ENCODE results near the gene ACADM. TPM values are rescaled to one million over a fixed set of nuclear protein-coding genes. Genes with fewer than 3 reads are reported as not detected.

ACADM gene
- polyA plus RNA-seq, 1 experiment = 17.0 TPM

DNA sequence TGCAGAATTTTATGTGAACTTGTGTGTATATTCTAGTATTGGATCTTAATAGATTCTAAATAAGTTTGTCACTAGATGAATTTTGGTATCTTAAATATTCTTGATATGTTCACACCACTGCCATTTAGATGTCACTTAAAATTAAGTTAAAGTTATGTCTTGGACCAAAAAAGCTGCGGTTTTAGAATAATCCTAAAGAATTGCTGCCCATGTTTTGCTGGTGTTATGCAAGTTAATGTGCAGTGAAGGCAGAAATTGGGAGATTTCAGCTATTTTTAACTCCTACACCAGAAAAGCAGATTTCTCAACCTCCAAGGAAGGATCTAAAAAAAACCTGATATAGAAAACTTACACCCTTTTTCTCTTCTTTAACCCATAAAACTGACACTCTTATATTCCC, 757 bp downstream of the ACADM start:
- POLR2A ChIA-PET = no interaction called here
- Histone ChIP-seq H3K36me3 (ENCODE audit: control insufficient read depth, insufficient read depth, low read length) (no peaks in the 10 kb centered on the region), H3K27me3 (ENCODE audit: control insufficient read depth, insufficient read depth, low read length) (no peaks in the 10 kb centered on the region), H3K4me3 (ENCODE audit: low read depth, low read length) (peak overlapping the region; percentile 66)
- CTCF ChIA-PET = interaction anchor here (0.6 to 1.2 kb wide), 2 partner anchors 43 to 1620 kb away, joined by 3 read pairs; no protein-coding TSS in a partner anchor
- TF ChIP-seq, protein P1, sequence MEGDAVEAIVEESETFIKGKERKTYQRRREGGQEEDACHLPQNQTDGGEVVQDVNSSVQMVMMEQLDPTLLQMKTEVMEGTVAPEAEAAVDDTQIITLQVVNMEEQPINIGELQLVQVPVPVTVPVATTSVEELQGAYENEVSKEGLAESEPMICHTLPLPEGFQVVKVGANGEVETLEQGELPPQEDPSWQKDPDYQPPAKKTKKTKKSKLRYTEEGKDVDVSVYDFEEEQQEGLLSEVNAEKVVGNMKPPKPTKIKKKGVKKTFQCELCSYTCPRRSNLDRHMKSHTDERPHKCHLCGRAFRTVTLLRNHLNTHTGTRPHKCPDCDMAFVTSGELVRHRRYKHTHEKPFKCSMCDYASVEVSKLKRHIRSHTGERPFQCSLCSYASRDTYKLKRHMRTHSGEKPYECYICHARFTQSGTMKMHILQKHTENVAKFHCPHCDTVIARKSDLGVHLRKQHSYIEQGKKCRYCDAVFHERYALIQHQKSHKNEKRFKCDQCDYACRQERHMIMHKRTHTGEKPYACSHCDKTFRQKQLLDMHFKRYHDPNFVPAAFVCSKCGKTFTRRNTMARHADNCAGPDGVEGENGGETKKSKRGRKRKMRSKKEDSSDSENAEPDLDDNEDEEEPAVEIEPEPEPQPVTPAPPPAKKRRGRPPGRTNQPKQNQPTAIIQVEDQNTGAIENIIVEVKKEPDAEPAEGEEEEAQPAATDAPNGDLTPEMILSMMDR (IDR thresholded peaks at IDR 0.05; ENCODE audit: insufficient read depth, low read depth, low read length) = no peak
- DNase-seq (ENCODE audit: low read depth) = no peak

DNA sequence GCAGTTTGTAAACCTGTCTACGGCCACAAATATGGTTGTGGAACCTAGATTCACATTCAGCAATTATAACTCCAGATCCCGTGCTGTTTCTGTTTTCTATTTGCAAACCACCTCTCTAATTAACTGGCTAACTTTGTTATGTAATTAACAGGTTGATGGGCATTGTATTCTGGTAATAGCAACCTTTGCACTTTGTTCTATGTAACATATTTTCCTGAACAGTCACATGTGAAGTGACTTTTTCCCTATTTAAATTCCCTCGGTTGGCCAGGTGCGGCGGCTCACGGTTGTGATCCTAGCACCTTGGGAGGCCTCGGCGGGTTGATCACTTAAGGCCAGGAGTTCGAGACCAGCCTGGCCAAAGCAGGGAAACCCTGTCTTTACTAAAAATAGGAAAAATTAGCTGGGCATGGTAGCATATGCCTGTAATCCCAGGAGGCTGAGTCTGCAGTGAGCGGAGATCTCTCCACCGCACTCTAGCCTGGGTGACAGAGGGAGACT, 1.4 kb downstream of the ACADM start:
- Histone ChIP-seq H3K36me3 (ENCODE audit: control insufficient read depth, insufficient read depth, low read length) (no peaks in the 10 kb centered on the region), H3K27me3 (ENCODE audit: control insufficient read depth, insufficient read depth, low read length) (no peaks in the 10 kb centered on the region), H3K4me3 (ENCODE audit: low read depth, low read length) (peak overlapping the region; percentile 66)
- ChIA-PET CTCF (interaction anchor here (1.2 kb wide), 1 partner anchor 42 kb away, joined by 3 read pairs; no protein-coding TSS in a partner anchor), POLR2A (no interaction called here)
- TF ChIP-seq, protein P1 (IDR thresholded peaks at IDR 0.05; ENCODE audit: insufficient read depth, low read depth, low read length) = no peak
- DNase-seq (ENCODE audit: low read depth) = no peak

DNA sequence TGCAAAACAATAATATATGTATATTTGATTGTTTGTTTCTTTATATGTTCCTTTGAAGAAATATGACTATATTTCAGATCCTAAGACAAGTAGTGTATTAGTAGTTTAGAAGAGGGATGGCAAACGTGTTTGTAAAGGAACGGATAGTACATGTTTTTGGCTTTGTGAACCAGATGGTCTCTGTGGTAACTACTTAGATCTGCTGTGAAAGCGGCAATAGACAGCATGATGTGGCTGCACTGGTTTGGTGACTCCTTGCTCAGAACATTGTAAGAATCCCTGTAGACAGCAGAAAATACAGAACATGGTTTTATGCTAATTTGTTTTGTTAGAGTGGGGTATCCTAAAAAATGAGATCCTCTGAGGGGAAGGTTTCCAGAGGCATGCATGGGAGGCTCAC, 3.1 kb downstream of the ACADM start:
- CTCF ChIA-PET = interaction anchor here (1.7 kb wide), 1 partner anchor 23 kb away, joined by 3 read pairs; no protein-coding TSS in a partner anchor
- TF ChIP-seq, protein P1 (IDR thresholded peaks at IDR 0.05; ENCODE audit: insufficient read depth, low read depth, low read length) = no peak
- no peak overlapping the region for H3K4me3 ChIP-seq (ENCODE audit: low read depth, low read length)
- H3K27me3 ChIP-seq (ENCODE audit: control insufficient read depth, insufficient read depth, low read length) = no peaks in the 10 kb centered on the region
- DNase-seq (ENCODE audit: low read depth) = no peak
- POLR2A ChIA-PET = no interaction called here
- H3K36me3 ChIP-seq (ENCODE audit: control insufficient read depth, insufficient read depth, low read length) = no peaks in the 10 kb centered on the region

DNA sequence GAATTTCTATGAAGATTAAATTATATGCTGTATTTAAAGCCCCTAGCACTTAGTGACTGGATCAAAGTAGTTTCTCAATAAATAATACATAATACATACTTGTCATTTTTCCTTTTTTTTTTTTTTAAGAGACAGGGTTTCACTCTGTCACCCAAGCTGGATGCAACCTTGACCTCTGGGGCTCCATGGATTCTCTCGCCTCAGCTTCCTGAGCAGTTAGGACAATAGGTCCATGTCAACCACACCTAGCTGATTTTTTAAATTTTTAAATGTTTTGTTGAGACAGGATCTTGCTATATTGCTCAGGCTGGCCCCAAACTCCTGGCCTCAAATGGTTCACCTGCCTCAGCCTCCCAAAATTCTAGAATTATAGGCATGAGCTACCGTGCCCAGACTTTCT, 5.9 kb downstream of the ACADM start:
- DNase-seq (ENCODE audit: low read depth) = no peak
- Histone ChIP-seq H3K27me3 (ENCODE audit: control insufficient read depth, insufficient read depth, low read length) (no peaks in the 10 kb centered on the region), H3K4me3 (ENCODE audit: low read depth, low read length) (no peak overlapping the region), H3K36me3 (ENCODE audit: control insufficient read depth, insufficient read depth, low read length) (peaks cover 2% of the 10 kb centered on the region)
- CTCF ChIA-PET = no interaction called here
- TF ChIP-seq, protein P1 (IDR thresholded peaks at IDR 0.05; ENCODE audit: insufficient read depth, low read depth, low read length) = no peak
- POLR2A ChIA-PET = no interaction called here

DNA sequence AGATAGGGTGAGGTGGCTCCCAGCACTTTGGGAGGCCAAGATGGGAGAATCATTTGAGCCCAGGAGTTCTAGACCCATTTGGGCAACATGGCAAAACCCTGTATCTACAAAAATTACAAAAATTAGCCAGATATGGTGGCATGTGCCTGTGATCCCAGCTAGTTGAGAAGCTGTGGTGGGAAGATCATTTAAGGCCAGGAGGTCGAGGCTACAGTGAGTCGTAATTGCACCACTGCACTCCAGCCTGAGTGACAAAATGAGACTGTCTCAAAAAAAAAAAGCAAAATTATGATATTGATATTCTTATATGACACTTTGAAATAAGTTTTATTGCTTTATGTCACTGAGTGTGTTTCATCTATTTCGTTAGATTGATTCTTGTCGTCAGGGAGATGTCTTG, 7.4 kb downstream of the ACADM start:
- TF ChIP-seq, protein P1 (IDR thresholded peaks at IDR 0.05; ENCODE audit: insufficient read depth, low read depth, low read length) = no peak
- Histone ChIP-seq H3K36me3 (ENCODE audit: control insufficient read depth, insufficient read depth, low read length) (peaks cover 2% of the 10 kb centered on the region), H3K4me3 (ENCODE audit: low read depth, low read length) (no peak overlapping the region), H3K27me3 (ENCODE audit: control insufficient read depth, insufficient read depth, low read length) (no peaks in the 10 kb centered on the region)
- ChIA-PET POLR2A (no interaction called here), CTCF (no interaction called here)
- no peak for DNase-seq (ENCODE audit: low read depth)
